ENCODE measurements around the gene ANP32E.

DNA sequence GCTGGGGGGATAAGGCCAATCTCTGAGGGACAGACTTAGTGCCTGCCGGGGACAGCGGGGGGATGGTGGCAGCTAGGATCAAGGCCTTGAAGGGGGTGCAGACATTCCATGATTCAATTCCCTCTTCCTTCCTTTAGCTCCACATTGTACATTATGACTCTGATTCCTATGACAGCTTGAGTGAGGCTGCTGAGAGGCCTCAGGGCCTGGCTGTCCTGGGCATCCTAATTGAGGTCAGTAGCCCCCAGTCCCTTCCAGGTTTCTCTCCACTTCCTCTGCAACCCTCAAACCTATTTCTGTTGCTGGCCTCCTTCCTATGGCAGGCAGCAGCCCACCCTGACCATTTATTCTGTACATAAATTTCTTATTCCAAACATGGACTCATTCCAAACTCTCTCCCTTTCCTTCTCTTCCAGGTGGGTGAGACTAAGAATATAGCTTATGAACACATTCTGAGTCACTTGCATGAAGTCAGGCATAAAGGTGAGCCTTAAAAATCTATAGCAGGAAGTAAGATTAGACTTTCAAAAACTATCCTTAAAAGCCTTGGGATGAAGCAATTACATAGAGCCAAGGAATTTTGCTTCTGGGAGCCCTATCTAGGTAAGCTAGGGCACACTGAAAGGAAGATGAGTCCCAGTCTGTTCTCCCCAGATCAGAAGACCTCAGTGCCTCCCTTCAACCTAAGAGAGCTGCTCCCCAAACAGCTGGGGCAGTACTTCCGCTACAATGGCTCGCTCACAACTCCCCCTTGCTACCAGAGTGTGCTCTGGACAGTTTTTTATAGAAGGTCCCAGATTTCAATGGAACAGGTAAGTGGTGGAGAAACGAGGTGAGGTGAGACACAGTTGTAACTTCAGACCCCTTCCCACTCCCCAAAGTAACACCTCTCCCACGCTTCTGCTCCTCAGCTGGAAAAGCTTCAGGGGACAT lies 26.7 kb upstream of the ANP32E start:
- TF ChIP-seq, protein P1, sequence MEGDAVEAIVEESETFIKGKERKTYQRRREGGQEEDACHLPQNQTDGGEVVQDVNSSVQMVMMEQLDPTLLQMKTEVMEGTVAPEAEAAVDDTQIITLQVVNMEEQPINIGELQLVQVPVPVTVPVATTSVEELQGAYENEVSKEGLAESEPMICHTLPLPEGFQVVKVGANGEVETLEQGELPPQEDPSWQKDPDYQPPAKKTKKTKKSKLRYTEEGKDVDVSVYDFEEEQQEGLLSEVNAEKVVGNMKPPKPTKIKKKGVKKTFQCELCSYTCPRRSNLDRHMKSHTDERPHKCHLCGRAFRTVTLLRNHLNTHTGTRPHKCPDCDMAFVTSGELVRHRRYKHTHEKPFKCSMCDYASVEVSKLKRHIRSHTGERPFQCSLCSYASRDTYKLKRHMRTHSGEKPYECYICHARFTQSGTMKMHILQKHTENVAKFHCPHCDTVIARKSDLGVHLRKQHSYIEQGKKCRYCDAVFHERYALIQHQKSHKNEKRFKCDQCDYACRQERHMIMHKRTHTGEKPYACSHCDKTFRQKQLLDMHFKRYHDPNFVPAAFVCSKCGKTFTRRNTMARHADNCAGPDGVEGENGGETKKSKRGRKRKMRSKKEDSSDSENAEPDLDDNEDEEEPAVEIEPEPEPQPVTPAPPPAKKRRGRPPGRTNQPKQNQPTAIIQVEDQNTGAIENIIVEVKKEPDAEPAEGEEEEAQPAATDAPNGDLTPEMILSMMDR (conservative IDR thresholded peaks at IDR 0.05) = no peak
- no peak for TF ChIP-seq ZFX (IDR thresholded peaks at IDR 0.05)

All from C4-2B (cell line).